ENCODE data around the gene DOP1A. TPM values are rescaled to one million over a fixed set of nuclear protein-coding genes. Genes with fewer than 3 reads are reported as not detected.

Gene DOP1A
- total and polyA plus RNA-seq, 4 donors, result 3.5 to 32.0 (median 9.6) TPM

GRCh38 chr6:83044091-83044768 is 23.2 kb upstream of the DOP1A start:
- no peaks in the 10 kb centered on the region for H3K36me3 ChIP-seq (ENCODE audit: control insufficient read depth in 4 of 4, insufficient read depth in 3 of 4, low read depth in 1 of 4, low read length in 3 of 4)
- DNase-seq (ENCODE audit: low spot score), result no peak
- no peaks in the 10 kb centered on the region for H3K4me1 ChIP-seq (ENCODE audit: control insufficient read depth in 4 of 4, insufficient read depth in 4 of 4, low read length in 3 of 4)
- H3K9ac ChIP-seq (ENCODE audit: low read depth in 1 of 2, low read length in 2 of 2), result no peak overlapping the region
- no peak for TF ChIP-seq GABPA (IDR thresholded peaks at IDR 0.05 in 1 of 2, conservative IDR thresholded peaks at IDR 0.05 in 1 of 2)
- TF ChIP-seq FOXA1 (IDR thresholded peaks at IDR 0.05), result no peak
- no peak for TF ChIP-seq FOXA2 (IDR thresholded peaks at IDR 0.05)
- no peak for TF ChIP-seq CTCF (IDR thresholded peaks at IDR 0.05; ENCODE audit: low read depth, low read length, missing input control)
- no peak for TF ChIP-seq JUND (IDR thresholded peaks at IDR 0.05)
- no peak for TF ChIP-seq RXRA (IDR thresholded peaks at IDR 0.05)
- TF ChIP-seq SP1 (IDR thresholded peaks at IDR 0.05), result no peak
- no peak for TF ChIP-seq ZBTB33 (IDR thresholded peaks at IDR 0.05)
- TF ChIP-seq NR2F2 (IDR thresholded peaks at IDR 0.05), result no peak
- no peak for TF ChIP-seq RAD21 (IDR thresholded peaks at IDR 0.05)
- no peak for TF ChIP-seq MAX (IDR thresholded peaks at IDR 0.05)
- WGBS, result 88% methylated on average over 6 of the region's 6 CpGs
- H3K9me3 ChIP-seq (ENCODE audit: control insufficient read depth in 4 of 4, low read length in 3 of 4), result no peaks in the 10 kb centered on the region
- no peak overlapping the region for H3K27ac ChIP-seq (ENCODE audit: low read depth in 1 of 2, low read length in 2 of 2)
- no peaks in the 10 kb centered on the region for H3K27me3 ChIP-seq (ENCODE audit: control insufficient read depth in 4 of 4, insufficient read depth in 4 of 4, low read length in 3 of 4)
- no peak overlapping the region for H3K4me3 ChIP-seq (ENCODE audit: low read depth in 1 of 3, low read length in 3 of 3)

GRCh38 chr6:83047065-83047754 is 20.3 kb upstream of the DOP1A start:
- H3K4me3 ChIP-seq (ENCODE audit: low read depth in 1 of 3, low read length in 3 of 3), result no peak overlapping the region
- no peaks in the 10 kb centered on the region for H3K9me3 ChIP-seq (ENCODE audit: control insufficient read depth in 4 of 4, low read length in 3 of 4)
- no peak for DNase-seq (ENCODE audit: low spot score)
- H3K27ac ChIP-seq (ENCODE audit: low read depth in 1 of 2, low read length in 2 of 2), result no peak overlapping the region
- no peaks in the 10 kb centered on the region for H3K36me3 ChIP-seq (ENCODE audit: control insufficient read depth in 4 of 4, insufficient read depth in 3 of 4, low read depth in 1 of 4, low read length in 3 of 4)
- WGBS, result 91% methylated on average over 7 of the region's 7 CpGs
- H3K27me3 ChIP-seq (ENCODE audit: control insufficient read depth in 4 of 4, insufficient read depth in 4 of 4, low read length in 3 of 4), result no peaks in the 10 kb centered on the region
- H3K9ac ChIP-seq (ENCODE audit: low read depth in 1 of 2, low read length in 2 of 2), result no peak overlapping the region
- H3K4me1 ChIP-seq (ENCODE audit: control insufficient read depth in 4 of 4, insufficient read depth in 4 of 4, low read length in 3 of 4), result no peaks in the 10 kb centered on the region
- TF ChIP-seq HNF4A (conservative IDR thresholded peaks at IDR 0.05), result no peak
- TF ChIP-seq TAF1 (conservative IDR thresholded peaks at IDR 0.05), result no peak
- TF ChIP-seq RAD21 (IDR thresholded peaks at IDR 0.05), result no peak
- TF ChIP-seq MAX (IDR thresholded peaks at IDR 0.05), result no peak
- no peak for TF ChIP-seq SP1 (IDR thresholded peaks at IDR 0.05)
- TF ChIP-seq GABPA (IDR thresholded peaks at IDR 0.05 in 1 of 2, conservative IDR thresholded peaks at IDR 0.05 in 1 of 2), result no peak
- no peak for TF ChIP-seq EGR1 (IDR thresholded peaks at IDR 0.05; ENCODE audit: low read depth in 2 of 2)
- no peak for TF ChIP-seq CTCF (IDR thresholded peaks at IDR 0.05; ENCODE audit: low read depth, low read length, missing input control)
- no peak for TF ChIP-seq FOXA1 (IDR thresholded peaks at IDR 0.05)
- TF ChIP-seq NR2F2 (IDR thresholded peaks at IDR 0.05), result no peak
- no peak for TF ChIP-seq YY1 (IDR thresholded peaks at IDR 0.05)
